Measurements from ENCODE around the gene LY6G6C. TPM values are rescaled to one million over a fixed set of nuclear protein-coding genes. Genes with fewer than 3 reads are reported as not detected.
A peak's percentile ranks its signal among the peaks of the same experiment; 100 is the strongest.

LY6G6C gene
- total and polyA plus RNA-seq, 2 of the 13 experiments (the other 11 are each of a cell fraction or from before 2014, with no cell fraction given): 0.15 TPM; not detected in 1

GRCh38 chr6:31702819-31703716 is 18.5 kb downstream of the LY6G6C start, which contains the start of gene ABHD16A (continued):
- TF ChIP-seq, protein P1, sequence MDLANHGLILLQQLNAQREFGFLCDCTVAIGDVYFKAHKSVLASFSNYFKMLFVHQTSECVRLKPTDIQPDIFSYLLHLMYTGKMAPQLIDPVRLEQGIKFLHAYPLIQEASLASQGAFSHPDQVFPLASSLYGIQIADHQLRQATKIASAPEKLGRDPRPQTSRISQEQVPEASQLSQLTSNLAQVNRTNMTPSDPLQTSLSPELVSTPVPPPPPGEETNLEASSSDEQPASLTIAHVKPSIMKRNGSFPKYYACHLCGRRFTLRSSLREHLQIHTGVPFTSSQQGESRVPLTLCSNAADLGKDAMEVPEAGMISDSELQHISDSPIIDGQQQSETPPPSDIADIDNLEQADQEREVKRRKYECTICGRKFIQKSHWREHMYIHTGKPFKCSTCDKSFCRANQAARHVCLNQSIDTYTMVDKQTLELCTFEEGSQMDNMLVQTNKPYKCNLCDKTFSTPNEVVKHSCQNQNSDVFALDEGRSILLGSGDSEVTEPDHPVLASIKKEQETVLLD (CRISPR knock-in tag; IDR thresholded peaks at IDR 0.05; ENCODE audit: low read depth): peak; percentile 65; the same call in 1 of the 2 replicates
- TF ChIP-seq ZSCAN9 (CRISPR knock-in tag; IDR thresholded peaks at IDR 0.05; ENCODE audit: borderline replicate concordance): peak; percentile 81; the same call in 1 of the 2 replicates
- TF ChIP-seq, protein P2, sequence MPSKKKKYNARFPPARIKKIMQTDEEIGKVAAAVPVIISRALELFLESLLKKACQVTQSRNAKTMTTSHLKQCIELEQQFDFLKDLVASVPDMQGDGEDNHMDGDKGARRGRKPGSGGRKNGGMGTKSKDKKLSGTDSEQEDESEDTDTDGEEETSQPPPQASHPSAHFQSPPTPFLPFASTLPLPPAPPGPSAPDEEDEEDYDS (CRISPR knock-in tag; IDR thresholded peaks at IDR 0.05): peak; percentile 92
- TF ChIP-seq CEBPG (CRISPR knock-in tag; IDR thresholded peaks at IDR 0.05): peak; percentile 100
- TF ChIP-seq EEA1 (CRISPR knock-in tag; IDR thresholded peaks at IDR 0.05; ENCODE audit: borderline replicate concordance): peak; percentile 54; the same call in 1 of the 2 replicates
- TF ChIP-seq TEAD3 (CRISPR knock-in tag; optimal IDR thresholded peaks at IDR 0.05; ENCODE audit: borderline replicate concordance): peak; percentile 45
- TF ChIP-seq MYPOP (CRISPR knock-in tag; IDR thresholded peaks at IDR 0.05): peak; percentile 82
- TF ChIP-seq ZNF589 (CRISPR knock-in tag; conservative IDR thresholded peaks at IDR 0.05): 0 out of 2 replicates have a peak, but pooled peaks have one; percentile 23
- no peak for TF ChIP-seq RFX3 (CRISPR knock-in tag; IDR thresholded peaks at IDR 0.05)
- peak; percentile 88 for TF ChIP-seq CREB1 (IDR thresholded peaks at IDR 0.05)
- peak; percentile 96 for TF ChIP-seq CREB1 (CRISPR knock-in tag; IDR thresholded peaks at IDR 0.05)
- TF ChIP-seq TMF1 (CRISPR knock-in tag; IDR thresholded peaks at IDR 0.05; ENCODE audit: low read depth): peak; percentile 77
- peak; percentile 40; the same call in 1 of the 2 replicates for TF ChIP-seq ZBTB26 (CRISPR knock-in tag; IDR thresholded peaks at IDR 0.05; ENCODE audit: borderline replicate concordance)
- TF ChIP-seq EED (CRISPR knock-in tag; IDR thresholded peaks at IDR 0.05): peak; percentile 53
- TF ChIP-seq MEIS2 (CRISPR knock-in tag; IDR thresholded peaks at IDR 0.05): peak; percentile 72; the same call in 1 of the 2 replicates
- TF ChIP-seq GATA4 (IDR thresholded peaks at IDR 0.05; ENCODE audit: borderline replicate concordance, low read depth): peak; percentile 63; the same call in 1 of the 2 replicates
- TF ChIP-seq KMT2A (CRISPR knock-in tag; IDR thresholded peaks at IDR 0.05): 0 out of 2 replicates have a peak, but pooled peaks have one; percentile 18
- peak; percentile 8; the same call in 1 of the 2 replicates for TF ChIP-seq ZNF430 (CRISPR knock-in tag; IDR thresholded peaks at IDR 0.05)
- peak; percentile 33; the same call in 1 of the 2 replicates for TF ChIP-seq ZSCAN25 (CRISPR knock-in tag; IDR thresholded peaks at IDR 0.05)
- peak; percentile 97 for TF ChIP-seq SAP130 (CRISPR knock-in tag; IDR thresholded peaks at IDR 0.05; ENCODE audit: low read depth)
- TF ChIP-seq, protein P3, sequence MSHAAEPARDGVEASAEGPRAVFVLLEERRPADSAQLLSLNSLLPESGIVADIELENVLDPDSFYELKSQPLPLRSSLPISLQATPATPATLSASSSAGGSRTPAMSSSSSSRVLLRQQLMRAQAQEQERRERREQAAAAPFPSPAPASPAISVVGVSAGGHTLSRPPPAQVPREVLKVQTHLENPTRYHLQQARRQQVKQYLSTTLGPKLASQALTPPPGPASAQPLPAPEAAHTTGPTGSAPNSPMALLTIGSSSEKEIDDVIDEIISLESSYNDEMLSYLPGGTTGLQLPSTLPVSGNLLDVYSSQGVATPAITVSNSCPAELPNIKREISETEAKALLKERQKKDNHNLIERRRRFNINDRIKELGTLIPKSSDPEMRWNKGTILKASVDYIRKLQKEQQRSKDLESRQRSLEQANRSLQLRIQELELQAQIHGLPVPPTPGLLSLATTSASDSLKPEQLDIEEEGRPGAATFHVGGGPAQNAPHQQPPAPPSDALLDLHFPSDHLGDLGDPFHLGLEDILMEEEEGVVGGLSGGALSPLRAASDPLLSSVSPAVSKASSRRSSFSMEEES (CRISPR knock-in tag; IDR thresholded peaks at IDR 0.05): peak; percentile 31; the same call in 1 of the 2 replicates
- TF ChIP-seq ETV5 (CRISPR knock-in tag; IDR thresholded peaks at IDR 0.05; ENCODE audit: borderline replicate concordance): peak; percentile 87; the same call in 1 of the 2 replicates
- no peak for TF ChIP-seq ZNF776 (CRISPR knock-in tag; IDR thresholded peaks at IDR 0.05)
- peak; percentile 67 for TF ChIP-seq DMAP1 (CRISPR knock-in tag; IDR thresholded peaks at IDR 0.05)

Measured in HepG2 (cell line).